OCI-M1 (cell line): Measurements from ENCODE around the gene CDC45.

ENCODE experiments used
- DNase-seq: peaks from one replicate; lab custom pipeline; 2025; lab: John Stamatoyannopoulos, UW

CDC45 gene

GRCh38 chr22:19516378-19517170, 36.9 kb downstream of the CDC45 start:
- DNase-seq: no peak

DNA sequence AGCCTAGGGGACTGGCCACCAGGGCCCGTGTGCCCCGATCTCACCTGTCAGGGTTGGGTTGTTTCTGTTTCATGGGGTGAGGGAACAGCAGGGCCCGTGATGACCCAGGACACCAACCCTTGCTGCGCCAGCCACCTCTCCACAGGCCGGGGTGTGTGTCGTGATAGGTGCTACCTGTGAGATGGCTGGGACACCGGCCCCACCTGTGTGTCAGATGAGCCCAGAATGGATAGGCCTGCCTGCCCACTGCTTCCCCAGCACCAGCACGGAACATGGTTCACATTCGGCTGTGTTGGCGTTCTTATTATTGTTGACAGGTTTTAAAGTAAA, 37.4 kb downstream of the CDC45 start:
- DNase-seq: no peak

DNA sequence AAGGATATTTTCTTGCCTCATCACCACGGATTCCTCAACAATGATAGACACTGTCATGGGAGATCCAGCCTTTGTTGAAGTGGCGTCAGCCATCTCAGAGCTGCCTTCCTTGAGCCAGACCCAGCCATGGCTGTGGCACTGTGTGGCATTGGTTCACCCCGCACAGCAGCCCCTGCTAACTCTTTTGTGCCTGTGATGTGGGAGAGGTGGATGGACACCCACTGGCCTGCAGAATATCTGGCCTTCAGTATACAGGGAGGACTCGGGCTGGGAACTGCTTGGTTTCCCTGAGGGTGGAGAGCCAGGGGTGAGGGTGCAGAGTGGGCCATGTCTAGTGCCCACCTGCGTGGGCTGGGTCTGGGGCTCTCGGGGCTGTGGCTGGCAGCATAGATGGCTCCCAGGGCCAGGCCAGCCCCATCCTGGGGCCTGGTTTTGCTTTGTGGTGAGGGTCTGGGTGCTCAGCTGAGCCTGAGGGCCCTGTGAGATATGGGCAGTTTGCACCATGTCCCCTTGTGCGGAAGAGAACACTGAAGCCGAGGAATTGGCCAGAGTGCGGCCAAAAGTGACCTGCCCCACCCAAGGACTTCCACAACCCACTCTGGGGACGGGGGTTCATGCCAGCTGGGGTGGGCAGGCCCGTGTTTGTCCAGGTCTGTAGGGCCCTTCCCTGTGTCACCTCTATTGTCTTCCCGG, 38.3 kb downstream of the CDC45 start:
- no peak for DNase-seq

DNA sequence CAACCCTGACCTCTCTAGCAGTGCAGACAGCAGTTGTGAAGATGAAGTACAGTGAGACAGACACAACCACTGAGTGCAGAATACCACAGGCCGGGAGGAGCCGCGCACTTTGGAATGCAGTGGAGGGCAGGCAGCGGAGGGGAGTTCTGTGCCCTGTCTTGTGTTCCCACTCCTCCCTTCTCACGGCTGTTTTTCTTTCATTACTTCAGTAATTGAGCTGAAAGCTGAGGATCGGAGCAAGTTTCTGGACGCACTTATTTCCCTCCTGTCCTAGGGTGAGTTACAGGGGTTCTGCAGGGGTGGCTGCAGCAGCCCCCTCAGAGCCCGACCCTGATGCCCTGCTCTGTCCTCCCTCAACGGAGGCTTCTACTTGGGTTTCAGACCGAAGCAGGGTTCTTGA, 38.9 kb downstream of the CDC45 start:
- DNase-seq: no peak

DNA sequence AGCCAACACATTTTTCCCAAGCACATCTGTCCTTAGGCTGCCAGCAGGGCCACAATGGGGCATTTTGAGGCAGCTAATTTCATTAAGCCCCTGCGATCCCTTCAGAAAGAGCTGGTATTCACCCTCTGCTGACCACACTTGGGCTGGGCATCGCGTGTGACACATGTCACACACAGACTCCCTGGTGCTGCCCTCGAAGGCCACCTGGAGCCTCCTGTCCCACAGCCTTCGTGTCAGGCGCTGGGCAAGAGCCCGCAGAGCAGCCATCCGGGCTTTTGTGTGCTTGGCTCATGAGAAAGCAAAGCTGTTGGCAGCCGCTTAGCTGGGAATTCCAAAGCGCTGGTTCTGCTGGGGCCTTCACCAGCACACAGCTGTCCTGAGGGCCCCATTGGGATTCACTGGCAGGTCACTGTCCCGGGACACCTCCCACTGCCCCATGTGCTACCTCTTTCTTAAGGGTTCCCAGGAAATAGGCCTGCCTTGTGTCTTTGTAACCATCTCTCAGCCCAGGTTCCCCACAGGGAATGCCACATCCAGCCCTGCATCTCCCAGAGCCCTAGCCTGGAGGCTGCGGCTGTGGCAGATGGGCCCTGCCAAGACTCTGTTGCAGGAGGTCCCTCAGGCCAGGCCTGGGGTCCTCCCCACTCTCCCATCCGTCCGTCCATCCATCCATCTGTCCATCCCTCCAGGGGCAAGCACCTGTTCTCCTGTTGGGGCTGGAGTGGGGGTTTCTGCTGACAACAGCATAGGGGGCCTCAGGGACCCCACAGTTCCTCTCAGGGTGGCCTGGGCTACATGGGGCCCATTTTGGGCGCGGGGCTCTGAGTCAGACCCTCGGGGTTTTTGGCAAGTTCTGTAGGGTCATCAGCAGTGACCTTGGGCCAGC, 39.6 kb downstream of the CDC45 start:
- DNase-seq: no peak

DNA sequence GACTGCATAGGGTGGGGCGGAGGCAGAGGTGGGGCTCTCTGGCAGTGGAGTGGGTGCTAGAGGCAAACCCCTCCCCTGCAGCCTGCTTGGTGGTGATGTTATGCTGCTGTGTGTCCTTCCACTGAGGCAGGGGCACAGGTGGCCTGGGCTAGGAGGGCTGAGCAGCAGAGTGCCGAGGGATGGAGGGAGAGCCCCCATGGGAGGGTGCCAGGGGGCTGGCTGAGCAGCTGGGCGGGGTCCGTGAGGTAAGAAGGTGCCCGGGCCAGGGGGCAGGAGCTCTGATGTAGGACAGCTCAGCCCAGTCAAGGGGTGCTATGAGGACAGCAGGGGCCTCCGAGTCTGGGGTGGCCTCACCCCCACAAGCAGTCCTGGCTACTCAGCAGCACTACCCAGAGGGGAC, 40.3 kb downstream of the CDC45 start:
- DNase-seq: no peak

DNA sequence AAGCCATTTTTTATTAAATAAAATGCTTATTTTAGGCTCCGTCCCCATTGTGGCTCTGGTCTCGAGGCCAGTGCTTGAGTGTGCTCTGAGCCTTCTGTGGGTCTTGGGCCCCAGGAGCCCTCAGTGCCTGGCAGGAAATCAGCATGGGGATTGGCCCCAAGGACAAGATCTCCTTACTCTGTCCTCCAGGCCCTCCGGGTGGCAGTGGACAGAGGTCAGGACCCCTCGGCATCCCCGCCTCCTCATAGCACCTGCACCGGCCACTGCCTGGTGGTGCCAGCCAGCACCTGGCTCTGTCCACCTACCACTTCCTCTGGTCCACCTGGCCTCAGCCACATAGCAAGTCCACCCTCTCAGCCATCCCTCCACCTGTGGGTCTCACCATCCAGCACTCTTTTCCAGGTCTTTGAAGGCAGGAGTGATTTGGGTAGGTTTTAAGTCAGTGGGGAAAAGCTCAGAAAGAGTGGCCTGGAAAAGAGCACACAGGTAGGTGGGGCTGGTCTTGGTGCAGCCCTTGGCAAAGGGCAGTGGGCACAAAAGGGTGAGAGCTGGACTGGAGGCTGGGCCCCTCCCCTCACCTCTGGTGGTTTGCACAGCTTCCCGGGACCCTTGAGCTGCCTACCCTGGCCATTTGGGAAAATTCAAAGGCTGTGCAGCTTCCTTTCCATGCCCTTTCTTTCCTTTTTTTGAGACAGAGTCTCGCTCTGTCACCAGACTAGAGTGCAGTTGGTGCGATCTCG, 41.0 kb downstream of the CDC45 start:
- DNase-seq: no peak

- DNase-seq: no peak
Observed at GRCh38 chr22:19522190-19522880, 42.6 kb downstream of the CDC45 start.

DNA sequence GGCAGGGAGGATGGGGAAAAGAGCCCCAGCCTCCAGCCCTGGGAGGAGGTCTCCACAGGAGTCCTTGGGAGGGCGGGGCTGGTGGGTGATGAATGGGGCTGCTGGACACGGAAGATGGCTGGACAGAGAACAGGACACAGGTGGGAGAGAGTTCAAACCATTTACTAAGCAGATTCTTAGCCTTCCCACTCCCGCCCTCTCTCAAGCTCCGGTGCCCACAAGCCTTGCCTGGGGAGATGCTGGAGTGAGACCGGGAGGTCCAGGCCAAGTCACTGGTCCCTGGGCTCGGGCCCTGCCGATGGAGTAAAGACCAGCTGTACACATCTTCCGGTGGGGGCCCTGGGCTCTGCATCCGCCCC, 43.1 kb downstream of the CDC45 start:
- no peak for DNase-seq

GRCh38 chr22:19523240-19524169, 43.8 kb downstream of the CDC45 start:
- no peak for DNase-seq

GRCh38 chr22:19524170-19525115, 44.7 kb downstream of the CDC45 start, which contains the start of gene CLDN5:
CLDN5 (minus strand) TSS chr22:19524410; CDS start chr22:19524255, 155 bp downstream.
- DNase-seq: no peak

GRCh38 chr22:19525116-19525660, 45.5 kb downstream of the CDC45 start:
- DNase-seq: no peak

- DNase-seq: no peak
Observed at GRCh38 chr22:19525666-19526065, 45.9 kb downstream of the CDC45 start.

DNA sequence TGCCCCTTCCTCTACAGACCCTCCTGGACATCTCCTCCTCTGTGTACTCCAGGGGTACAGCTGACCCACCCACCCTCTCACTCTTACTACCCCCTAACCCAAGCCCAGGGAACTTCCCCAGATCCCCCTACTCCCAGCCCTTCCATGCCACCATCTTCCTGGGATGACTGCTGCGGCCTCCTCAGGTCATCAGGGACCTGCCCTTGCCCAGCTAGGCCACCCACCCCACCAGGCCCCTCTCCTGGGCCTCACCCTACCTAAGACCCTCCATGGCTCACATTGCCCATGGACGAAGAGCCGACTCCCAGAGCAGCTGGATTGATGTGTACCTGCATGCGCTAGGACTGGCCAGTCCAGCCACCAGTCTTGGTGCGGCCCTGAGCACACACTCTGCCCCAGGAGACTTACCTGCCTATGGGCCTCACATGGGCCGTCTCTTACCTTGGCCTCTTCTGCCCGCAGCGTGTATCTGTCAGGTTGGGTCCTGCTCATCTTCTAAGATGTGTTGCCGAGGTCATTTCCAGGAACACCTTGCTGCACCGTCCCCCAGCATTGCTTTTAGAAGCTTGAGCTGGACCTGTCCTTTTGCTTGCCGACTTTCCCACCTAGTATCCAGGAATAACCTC, 46.5 kb downstream of the CDC45 start:
- DNase-seq: no peak

GRCh38 chr22:19526702-19527111, 47.0 kb downstream of the CDC45 start:
- no peak for DNase-seq

DNA sequence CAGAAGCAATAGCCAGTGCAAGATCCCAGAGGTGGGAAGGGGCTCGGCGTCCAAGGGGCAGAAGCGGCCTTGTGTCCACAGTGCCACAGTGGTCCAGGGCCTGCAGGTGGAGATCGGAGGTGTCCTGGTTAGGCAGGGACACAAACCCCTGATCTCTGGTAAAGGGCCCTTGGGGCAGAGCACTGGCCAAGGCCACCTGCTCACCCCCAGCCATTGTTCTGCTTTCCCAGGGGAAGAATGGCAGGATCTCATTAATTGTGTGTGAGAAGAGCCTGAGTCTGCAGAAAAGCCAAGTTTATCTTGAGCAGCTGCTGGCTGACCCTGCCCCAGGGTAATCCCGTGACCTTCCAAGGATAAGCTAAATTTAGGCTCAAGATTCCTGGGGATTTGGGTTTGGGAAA, 47.6 kb downstream of the CDC45 start:
- DNase-seq: no peak

GRCh38 chr22:19527861-19528417, 48.2 kb downstream of the CDC45 start:
- no peak for DNase-seq

GRCh38 chr22:19529811-19530210, 50.1 kb downstream of the CDC45 start:
- DNase-seq: no peak
